K562 (cell line): Measurements from ENCODE around the gene TRIM2. TPM values are rescaled to one million over a fixed set of nuclear protein-coding genes. Genes with fewer than 3 reads are reported as not detected.

Source experiments
- DIDO1 ChIP-seq: fragments of 450-650 bp; IDR thresholded peaks from 2 replicates; pipeline ENCODE4 v1.6.1; 2016; ENCODE audit warnings: low read depth, missing biosample characterization, missing genetic modification characterization
- GATA2 ChIP-seq: sonication (generic); formaldehyde crosslinking; IDR thresholded peaks from 2 replicates; pipeline ENCODE4 v1.4.0; 2020; ENCODE audit warnings: mild to moderate bottlenecking, missing genetic modification reagents
- GATAD2B ChIP-seq: fragments of 450-650 bp; IDR thresholded peaks from 2 replicates; pipeline ENCODE4 v1.6.1; 2017; ENCODE audit warnings: mild to moderate bottlenecking, borderline replicate concordance
- HNRNPUL1 ChIP-seq: fragments of 200-400 bp; formaldehyde crosslinking; IDR thresholded peaks from 2 replicates; pipeline ENCODE4 v1.6.1; 2017; ENCODE audit warnings: low read length
- MTA3 ChIP-seq: fragments of 450-650 bp; formaldehyde crosslinking; IDR thresholded peaks from 2 replicates; pipeline ENCODE4 v1.6.1; 2017; ENCODE audit warnings: mild to moderate bottlenecking, borderline replicate concordance
- NFYB ChIP-seq: IDR thresholded peaks from 2 replicates; pipeline ENCODE4 v1.6.1; 2011; ENCODE audit warnings: mild to moderate bottlenecking, moderate library complexity; ENCODE audit not compliant: insufficient read length; ENCODE audit errors: extremely low read depth
- NR1H2 ChIP-seq: sonication (generic); formaldehyde crosslinking; IDR thresholded peaks from 2 replicates; pipeline ENCODE4 v1.4.0; 2020; ENCODE audit warnings: mild to moderate bottlenecking, missing genetic modification reagents
- PHB ChIP-seq: fragments of 250-450 bp; sonication (Bioruptor Pico); IDR thresholded peaks from 2 replicates; pipeline ENCODE4 v1.5.0; 2021
- PHTF2 ChIP-seq: fragments of 250-450 bp; sonication (Bioruptor Pico); IDR thresholded peaks from 2 replicates; pipeline ENCODE4 v1.5.0; 2021; ENCODE audit warnings: mild to moderate bottlenecking
- SAFB2 ChIP-seq: fragments of 200-400 bp; formaldehyde crosslinking; IDR thresholded peaks from 2 replicates; pipeline ENCODE4 v1.6.1; 2018; ENCODE audit warnings: borderline replicate concordance, low read length, low read depth, moderate library complexity; ENCODE audit not compliant: severe bottlenecking
- SMARCE1 ChIP-seq: fragments of 450-650 bp; IDR thresholded peaks from 2 replicates; pipeline ENCODE4 v1.7.1; 2016; ENCODE audit warnings: mild to moderate bottlenecking
- STAG1 ChIP-seq: sonication (generic); formaldehyde crosslinking; IDR thresholded peaks from 2 replicates; pipeline ENCODE4 v1.5.0; 2020; ENCODE audit warnings: missing genetic modification reagents, borderline replicate concordance
- TAL1 ChIP-seq: fragments of 450-650 bp; IDR thresholded peaks from 2 replicates; pipeline ENCODE4 v1.6.1; 2016; ENCODE audit warnings: mild to moderate bottlenecking
- TEAD1 ChIP-seq, 2 experiments: fragments of 450-650 bp in 1 of 2; sonication (generic) in 1 of 2; formaldehyde crosslinking; IDR thresholded peaks; 2 replicates each; pipeline versions ENCODE4 v1.4.0 to v1.8.0; 2020 to 2022; ENCODE audit warnings: mild to moderate bottlenecking in 2 of 2, missing genetic modification reagents in 1 of 2
- ZEB2 ChIP-seq: fragments of 450-650 bp; IDR thresholded peaks from 2 replicates; pipeline ENCODE4 v1.6.1; 2016
- ZNF311 ChIP-seq: fragments of 250-450 bp; sonication (Bioruptor Pico); IDR thresholded peaks from 2 replicates; pipeline ENCODE4 v1.4.0; 2020; ENCODE audit warnings: mild to moderate bottlenecking, moderate library complexity
- polyA plus RNA-seq, 8 experiments: library from polyadenylated mRNA; depleted of rRNA in 4 of 8; stranded (reverse) in 5 of 8; unstranded in 3 of 8; fragments of >200 nt; fragmentation: Nextera tagmentation in 2 of 8; fragmentation: Illumina TruSeq in 1 of 8; extraction: Ambion mirVana in 2 of 8; extraction: Trizol in 1 of 8; gene quantifications; 2 replicates each; pipeline versions ENCODE4 v1.2.1 to v1.2.3, GENCODE V29; 2011 to 2014; ENCODE audit warnings: inconsistent platforms in 1 of 8, missing spikeins in 1 of 8
- total RNA-seq, 7 experiments: library from RNA; depleted of rRNA in 6 of 7; stranded (reverse); fragments of >200 nt in 6 of 7; fragmentation: Illumina TruSeq in 2 of 7; extraction: Trizol in 2 of 7; gene quantifications; 2 replicates each; pipeline versions ENCODE4 v1.2.1 to v1.2.3, GENCODE V29; 2011 to 2021; ENCODE audit warnings: low replicate concordance in 1 of 7
- TF ChIP-seq, protein P1 (sequence below): fragments of 450-650 bp; conservative IDR thresholded peaks from 2 replicates; pipeline ENCODE4 v1.6.1; 2016; ENCODE audit warnings: missing genetic modification characterization, low read depth, mild to moderate bottlenecking, missing compliant biosample characterization, moderate library complexity
- TF ChIP-seq, protein P2 (sequence below), 2 experiments: IDR thresholded peaks in 1 of 2; conservative IDR thresholded peaks in 1 of 2; 2 replicates each; pipeline ENCODE4 v1.6.1; 2016; ENCODE audit warnings: low read depth in 2 of 2, mild to moderate bottlenecking in 1 of 2, missing compliant biosample characterization in 1 of 2, missing genetic modification characterization in 1 of 2, moderate library complexity in 1 of 2
- TF ChIP-seq, protein P3 (sequence below): fragments of 450-650 bp; IDR thresholded peaks from 2 replicates; pipeline ENCODE4 v1.6.1; 2016; ENCODE audit warnings: antibody characterized with exemption
- TF ChIP-seq, protein P4 (sequence below), 2 experiments: fragments of 450-650 bp in 1 of 2; IDR thresholded peaks; 2 replicates each; pipeline ENCODE4 v1.6.1; 2011 to 2017; ENCODE audit warnings: low read depth in 2 of 2, antibody characterized with exemption in 1 of 2, borderline replicate concordance in 1 of 2, low read length in 1 of 2, mild to moderate bottlenecking in 1 of 2, mixed read lengths in 1 of 2; ENCODE audit not compliant: control insufficient read depth in 1 of 2

The TRIM2 gene
- total and polyA plus RNA-seq, 9 of the 15 experiments (the other 6 are each of a cell fraction or from before 2014, with no cell fraction given), result 0.01 to 0.41 (median 0.13) TPM; not detected in 1

DNA sequence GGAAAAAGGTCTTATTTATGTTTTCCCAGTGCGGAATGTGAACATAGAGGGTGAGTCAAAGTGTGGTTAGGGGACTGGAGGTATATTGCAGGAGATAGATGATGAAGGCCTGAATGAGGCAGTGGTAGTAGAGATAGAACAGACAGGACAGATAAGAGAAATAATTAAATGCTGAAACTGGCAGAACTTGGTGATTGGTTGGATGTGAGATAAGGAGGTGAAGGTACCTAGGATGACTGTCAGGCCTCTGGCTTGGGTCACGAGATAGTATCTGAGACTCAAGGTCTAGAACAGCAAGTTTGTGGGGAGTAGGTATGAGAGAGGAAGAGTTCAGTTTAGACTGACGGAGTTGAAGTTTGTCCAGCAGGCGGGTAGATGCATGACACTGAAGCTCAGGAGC is 143.8 kb downstream of the TRIM2 start (continued):
- TF ChIP-seq NR1H2 (no peak), DIDO1 (no peak), TEAD1 (CRISPR knock-in tag; IDR thresholded peaks at IDR 0.05) (no peak), PHB (CRISPR knock-in tag) (no peak), SAFB2 (no peak), ZNF311 (CRISPR knock-in tag) (no peak), HNRNPUL1 (no peak), STAG1 (CRISPR knock-in tag) (no peak), PHTF2 (CRISPR knock-in tag) (no peak), TAL1 (peak; percentile 44; the same call in 1 of the 2 replicates), NFYB (peak; percentile 55), SMARCE1 (peak; percentile 81), GATA2 (peak; percentile 36; the same call in 1 of the 2 replicates), MTA3 (no peak), GATAD2B (peak; percentile 41; the same call in 1 of the 2 replicates), ZEB2 (peak; percentile 72)
- TF ChIP-seq, protein P1, sequence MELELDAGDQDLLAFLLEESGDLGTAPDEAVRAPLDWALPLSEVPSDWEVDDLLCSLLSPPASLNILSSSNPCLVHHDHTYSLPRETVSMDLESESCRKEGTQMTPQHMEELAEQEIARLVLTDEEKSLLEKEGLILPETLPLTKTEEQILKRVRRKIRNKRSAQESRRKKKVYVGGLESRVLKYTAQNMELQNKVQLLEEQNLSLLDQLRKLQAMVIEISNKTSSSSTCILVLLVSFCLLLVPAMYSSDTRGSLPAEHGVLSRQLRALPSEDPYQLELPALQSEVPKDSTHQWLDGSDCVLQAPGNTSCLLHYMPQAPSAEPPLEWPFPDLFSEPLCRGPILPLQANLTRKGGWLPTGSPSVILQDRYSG, result no peak
- TF ChIP-seq, protein P2, sequence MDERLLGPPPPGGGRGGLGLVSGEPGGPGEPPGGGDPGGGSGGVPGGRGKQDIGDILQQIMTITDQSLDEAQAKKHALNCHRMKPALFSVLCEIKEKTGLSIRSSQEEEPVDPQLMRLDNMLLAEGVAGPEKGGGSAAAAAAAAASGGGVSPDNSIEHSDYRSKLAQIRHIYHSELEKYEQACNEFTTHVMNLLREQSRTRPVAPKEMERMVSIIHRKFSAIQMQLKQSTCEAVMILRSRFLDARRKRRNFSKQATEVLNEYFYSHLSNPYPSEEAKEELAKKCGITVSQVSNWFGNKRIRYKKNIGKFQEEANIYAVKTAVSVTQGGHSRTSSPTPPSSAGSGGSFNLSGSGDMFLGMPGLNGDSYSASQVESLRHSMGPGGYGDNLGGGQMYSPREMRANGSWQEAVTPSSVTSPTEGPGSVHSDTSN (CRISPR knock-in tag; IDR thresholded peaks at IDR 0.05; ENCODE audit: low read depth), result no peak
- TF ChIP-seq, protein P2 (tag; conservative IDR thresholded peaks at IDR 0.05; ENCODE audit: low read depth), result peak; percentile 40; the same call in 1 of the 2 replicates
- TF ChIP-seq, protein P3, sequence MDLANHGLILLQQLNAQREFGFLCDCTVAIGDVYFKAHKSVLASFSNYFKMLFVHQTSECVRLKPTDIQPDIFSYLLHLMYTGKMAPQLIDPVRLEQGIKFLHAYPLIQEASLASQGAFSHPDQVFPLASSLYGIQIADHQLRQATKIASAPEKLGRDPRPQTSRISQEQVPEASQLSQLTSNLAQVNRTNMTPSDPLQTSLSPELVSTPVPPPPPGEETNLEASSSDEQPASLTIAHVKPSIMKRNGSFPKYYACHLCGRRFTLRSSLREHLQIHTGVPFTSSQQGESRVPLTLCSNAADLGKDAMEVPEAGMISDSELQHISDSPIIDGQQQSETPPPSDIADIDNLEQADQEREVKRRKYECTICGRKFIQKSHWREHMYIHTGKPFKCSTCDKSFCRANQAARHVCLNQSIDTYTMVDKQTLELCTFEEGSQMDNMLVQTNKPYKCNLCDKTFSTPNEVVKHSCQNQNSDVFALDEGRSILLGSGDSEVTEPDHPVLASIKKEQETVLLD, result peak; percentile 30; the same call in 1 of the 2 replicates
- TF ChIP-seq, protein P4, sequence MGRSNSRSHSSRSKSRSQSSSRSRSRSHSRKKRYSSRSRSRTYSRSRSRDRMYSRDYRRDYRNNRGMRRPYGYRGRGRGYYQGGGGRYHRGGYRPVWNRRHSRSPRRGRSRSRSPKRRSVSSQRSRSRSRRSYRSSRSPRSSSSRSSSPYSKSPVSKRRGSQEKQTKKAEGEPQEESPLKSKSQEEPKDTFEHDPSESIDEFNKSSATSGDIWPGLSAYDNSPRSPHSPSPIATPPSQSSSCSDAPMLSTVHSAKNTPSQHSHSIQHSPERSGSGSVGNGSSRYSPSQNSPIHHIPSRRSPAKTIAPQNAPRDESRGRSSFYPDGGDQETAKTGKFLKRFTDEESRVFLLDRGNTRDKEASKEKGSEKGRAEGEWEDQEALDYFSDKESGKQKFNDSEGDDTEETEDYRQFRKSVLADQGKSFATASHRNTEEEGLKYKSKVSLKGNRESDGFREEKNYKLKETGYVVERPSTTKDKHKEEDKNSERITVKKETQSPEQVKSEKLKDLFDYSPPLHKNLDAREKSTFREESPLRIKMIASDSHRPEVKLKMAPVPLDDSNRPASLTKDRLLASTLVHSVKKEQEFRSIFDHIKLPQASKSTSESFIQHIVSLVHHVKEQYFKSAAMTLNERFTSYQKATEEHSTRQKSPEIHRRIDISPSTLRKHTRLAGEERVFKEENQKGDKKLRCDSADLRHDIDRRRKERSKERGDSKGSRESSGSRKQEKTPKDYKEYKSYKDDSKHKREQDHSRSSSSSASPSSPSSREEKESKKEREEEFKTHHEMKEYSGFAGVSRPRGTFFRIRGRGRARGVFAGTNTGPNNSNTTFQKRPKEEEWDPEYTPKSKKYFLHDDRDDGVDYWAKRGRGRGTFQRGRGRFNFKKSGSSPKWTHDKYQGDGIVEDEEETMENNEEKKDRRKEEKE (IDR thresholded peaks at IDR 0.05; ENCODE audit: borderline replicate concordance in 1 of 2, control insufficient read depth in 1 of 2, low read depth in 2 of 2, low read length in 1 of 2), result no peak
